Muscle of leg (tissue), 11 donors: ENCODE results near the gene PTPRN2. TPM values are rescaled to one million over a fixed set of nuclear protein-coding genes. Genes with fewer than 3 reads are reported as not detected.

ENCODE experiments used
- DNase-seq: peaks from one replicate; pipeline ENCODE4 v3.0.0; 2013
- H3K27ac ChIP-seq: one replicate; pipeline ENCODE4 v1.5.1; 2013; ENCODE audit warnings: mild to moderate bottlenecking, low read length, control low read depth
- H3K27me3 ChIP-seq: one replicate; pipeline ENCODE4 v1.6.1; 2013; ENCODE audit warnings: low read length; ENCODE audit not compliant: control insufficient read depth, insufficient read depth
- H3K36me3 ChIP-seq: one replicate; pipeline ENCODE4 v1.6.1; 2013; ENCODE audit warnings: low read length; ENCODE audit not compliant: control insufficient read depth, insufficient read depth
- H3K4me1 ChIP-seq: one replicate; pipeline ENCODE4 v1.6.1; 2013; ENCODE audit warnings: low read length; ENCODE audit not compliant: control insufficient read depth, insufficient read depth
- H3K4me3 ChIP-seq: one replicate; pipeline ENCODE4 v1.5.1; 2013; ENCODE audit warnings: low read length, control low read depth
- H3K9me3 ChIP-seq: replicated peaks from 2 replicates; pipeline ENCODE4 v1.6.1; 2013; ENCODE audit warnings: low read depth, low read length; ENCODE audit not compliant: control insufficient read depth
- WGBS: methylation state at CpG from one replicate; pipeline ENCODE4 v1.1.5; 2013; ENCODE audit warnings: missing lambda C conversion rate; ENCODE audit not compliant: insufficient coverage; 5-methylcytosine and 5-hydroxymethylcytosine counted together
- polyA plus RNA-seq, 8 donors: library from polyadenylated mRNA; unstranded; fragments of 120-200 nt; gene quantifications; one replicate each; pipeline versions ENCODE4 v1.2.1 to v1.2.3, GENCODE V29; 2013; ENCODE audit warnings: inconsistent platforms in 1 of 8, low replicate concordance in 1 of 8; ENCODE audit not compliant: insufficient read length in 8 of 8, insufficient read depth in 1 of 8
- total RNA-seq: library from RNA; stranded (reverse); fragments of 120-200 nt; gene quantifications from one replicate; pipeline ENCODE4 v1.2.4, GENCODE V29; 2013

The PTPRN2 gene
- total and polyA plus RNA-seq, 9 donors = 1.4 to 2.9 (median 2.3) TPM

- peaks cover 8% of the 10 kb centered on the region for H3K27me3 ChIP-seq
- WGBS = 65% methylated on average over 9 of the region's 11 CpGs
Observed at GRCh38 chr7:157625973-157626742, 961.5 kb downstream of the PTPRN2 start.

GRCh38 chr7:157623556-157623955, 964.1 kb downstream of the PTPRN2 start:
- DNase-seq = no peak
- 87% methylated on average over 4 of the region's 7 CpGs for WGBS
- Histone ChIP-seq H3K36me3 (no peaks in the 10 kb centered on the region), H3K4me3 (no peak overlapping the region), H3K27me3 (peaks cover 9% of the 10 kb centered on the region), H3K9me3 (no peaks in the 10 kb centered on the region), H3K4me1 (no peaks in the 10 kb centered on the region), H3K27ac (no peak overlapping the region)

More at GRCh38 chr7:157625973-157626742, 961.5 kb downstream of the PTPRN2 start:
- no peak overlapping the region for H3K4me3 ChIP-seq
- H3K27ac ChIP-seq = no peak overlapping the region
- no peaks in the 10 kb centered on the region for H3K36me3 ChIP-seq
- no peaks in the 10 kb centered on the region for H3K9me3 ChIP-seq
- DNase-seq = no peak
- H3K4me1 ChIP-seq = no peaks in the 10 kb centered on the region

DNA sequence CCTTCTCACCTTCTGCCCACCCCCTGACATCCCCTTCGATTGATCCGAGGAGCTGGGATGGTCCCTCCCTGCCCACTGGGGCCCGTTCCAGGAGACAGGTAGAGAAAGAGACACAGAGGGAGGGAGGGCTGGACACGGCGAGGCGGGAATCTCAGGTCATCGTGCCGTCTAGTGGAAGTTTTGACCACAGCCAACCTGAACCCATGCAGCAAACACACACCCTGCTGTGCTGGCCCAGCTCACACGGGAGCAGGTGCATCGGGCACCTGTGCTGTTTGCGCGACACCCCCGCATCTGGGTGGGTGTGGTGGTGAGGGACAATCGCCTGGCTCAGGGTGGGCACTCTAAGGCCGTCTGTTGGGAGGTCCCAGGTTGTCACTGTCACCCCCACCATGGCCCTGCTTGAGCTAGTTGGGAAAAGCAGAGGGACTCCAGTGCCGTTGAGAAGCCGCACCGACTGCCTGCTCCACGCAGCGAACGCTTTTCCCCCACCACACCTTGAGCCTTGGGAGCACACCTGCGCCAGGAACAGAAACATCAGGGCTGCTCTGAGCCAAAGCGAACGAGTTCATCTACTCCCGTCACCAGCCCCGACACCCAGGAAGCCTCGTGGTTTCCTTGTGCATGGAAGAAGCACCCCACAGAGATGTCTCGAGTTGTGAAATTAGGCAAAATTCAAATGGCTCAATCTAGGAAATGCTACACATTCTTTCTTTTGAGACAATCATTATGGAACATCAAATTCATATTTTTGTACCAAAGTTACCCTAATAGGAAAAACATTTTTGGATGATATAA, 965.0 kb downstream of the PTPRN2 start:
- H3K36me3 ChIP-seq = no peaks in the 10 kb centered on the region
- peaks cover 9% of the 10 kb centered on the region for H3K27me3 ChIP-seq
- H3K4me1 ChIP-seq = no peaks in the 10 kb centered on the region
- no peaks in the 10 kb centered on the region for H3K9me3 ChIP-seq
- H3K27ac ChIP-seq = no peak overlapping the region
- H3K4me3 ChIP-seq = no peak overlapping the region
- DNase-seq = no peak
- 91% methylated on average over 19 of the region's 28 CpGs for WGBS

DNA sequence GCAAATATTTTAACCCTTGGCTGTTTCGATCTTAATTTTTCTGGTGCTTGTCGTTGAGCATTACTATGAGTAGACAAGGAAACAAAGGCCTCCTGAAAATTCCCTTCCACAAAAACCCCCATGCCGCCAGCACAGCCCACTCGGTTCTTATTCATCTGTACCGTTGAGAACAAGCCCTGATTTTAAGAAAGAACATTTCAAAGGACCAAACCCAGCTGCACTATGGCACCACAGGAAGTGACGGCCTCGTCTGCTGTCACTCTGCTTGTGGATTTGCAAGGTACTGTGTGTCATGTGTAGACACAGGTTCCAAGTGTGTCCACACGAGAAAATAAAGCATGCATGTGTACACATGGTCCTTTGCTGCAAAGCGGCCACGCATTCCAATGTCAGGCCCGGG, 965.6 kb downstream of the PTPRN2 start:
- DNase-seq = no peak
- 75% methylated on average over 3 of the region's 11 CpGs for WGBS
- H3K4me1 ChIP-seq = no peaks in the 10 kb centered on the region

GRCh38 chr7:157621131-157621681, 966.4 kb downstream of the PTPRN2 start:
- 80% methylated on average over 27 of the region's 33 CpGs for WGBS
- Histone ChIP-seq H3K27ac (no peak overlapping the region), H3K27me3 (peaks cover 6% of the 10 kb centered on the region), H3K9me3 (no peaks in the 10 kb centered on the region), H3K4me3 (no peak overlapping the region), H3K36me3 (no peaks in the 10 kb centered on the region), H3K4me1 (no peaks in the 10 kb centered on the region)
- DNase-seq = no peak

More for the DNA sequence above, 965.6 kb downstream of the PTPRN2 start:
- Histone ChIP-seq H3K27me3 (peaks cover 7% of the 10 kb centered on the region), H3K4me3 (no peak overlapping the region), H3K36me3 (no peaks in the 10 kb centered on the region), H3K9me3 (no peaks in the 10 kb centered on the region), H3K27ac (no peak overlapping the region)

DNA sequence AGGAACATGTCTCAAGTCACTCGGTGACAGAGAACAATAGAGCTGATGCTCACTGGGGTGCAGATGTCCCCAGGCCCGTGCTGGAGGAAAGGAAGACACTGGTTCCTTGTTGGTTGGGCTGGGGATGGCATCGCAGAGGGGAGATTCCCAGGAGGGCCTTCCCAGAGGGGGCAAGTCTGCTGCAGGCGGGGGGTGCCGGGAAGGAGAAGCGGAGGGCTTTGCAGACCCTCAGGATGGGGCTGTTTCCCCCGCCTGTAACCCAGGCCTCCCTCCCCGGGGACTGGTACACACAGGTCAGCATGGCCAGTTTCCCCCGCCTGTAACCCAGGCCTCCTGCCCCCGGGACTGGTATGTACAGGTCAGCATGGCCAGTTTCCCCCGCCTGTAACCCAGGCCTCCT, 967.0 kb downstream of the PTPRN2 start:
- no peak for DNase-seq
- Histone ChIP-seq H3K9me3 (no peaks in the 10 kb centered on the region), H3K27me3 (peaks cover 8% of the 10 kb centered on the region), H3K4me1 (no peaks in the 10 kb centered on the region), H3K4me3 (no peak overlapping the region), H3K27ac (no peak overlapping the region), H3K36me3 (no peaks in the 10 kb centered on the region)
- 77% methylated on average over 11 of the region's 11 CpGs for WGBS

DNA sequence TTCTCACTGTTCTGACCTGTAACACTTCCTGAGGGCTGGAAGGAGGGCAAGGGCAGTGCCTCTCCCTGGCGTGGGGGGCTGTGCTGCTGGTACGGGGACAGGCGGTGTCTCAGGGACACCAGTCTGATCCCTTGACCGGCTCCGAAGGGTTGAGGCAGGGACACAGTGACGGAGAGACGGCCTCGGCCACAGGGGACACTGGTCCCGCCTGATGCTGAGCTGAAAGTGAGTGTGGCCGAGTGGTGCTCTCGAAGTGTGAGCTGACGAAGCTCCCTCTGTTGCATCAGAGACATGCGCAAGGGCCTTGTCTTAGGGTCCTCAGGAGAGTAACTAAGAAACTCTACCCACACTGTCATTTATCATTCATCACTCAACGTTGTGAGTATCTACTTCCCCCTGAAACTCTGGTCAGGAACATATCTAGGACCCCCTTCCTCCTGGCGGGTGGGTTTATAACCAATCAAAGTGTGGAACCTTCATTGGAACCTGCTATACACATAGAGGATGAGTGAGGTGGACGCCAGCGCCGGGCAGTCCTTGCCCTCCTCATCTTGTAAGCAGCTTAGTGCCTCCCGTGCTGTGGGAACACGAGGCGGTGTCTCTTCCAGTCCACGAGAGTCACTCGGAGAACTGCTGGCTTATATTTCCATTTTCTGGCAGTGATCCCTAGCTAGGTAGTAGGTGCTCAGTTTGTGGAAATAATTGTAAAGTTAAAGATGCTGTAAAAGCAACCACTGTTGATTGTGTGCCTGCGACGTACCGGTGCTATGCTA, 967.7 kb downstream of the PTPRN2 start:
- DNase-seq = no peak
- peaks cover 14% of the 10 kb centered on the region for H3K27me3 ChIP-seq
- H3K4me3 ChIP-seq = no peak overlapping the region
- no peaks in the 10 kb centered on the region for H3K9me3 ChIP-seq
- 77% methylated on average over 16 of the region's 26 CpGs for WGBS
- no peaks in the 10 kb centered on the region for H3K36me3 ChIP-seq
- no peak overlapping the region for H3K27ac ChIP-seq
- H3K4me1 ChIP-seq = peaks cover 5% of the 10 kb centered on the region

DNA sequence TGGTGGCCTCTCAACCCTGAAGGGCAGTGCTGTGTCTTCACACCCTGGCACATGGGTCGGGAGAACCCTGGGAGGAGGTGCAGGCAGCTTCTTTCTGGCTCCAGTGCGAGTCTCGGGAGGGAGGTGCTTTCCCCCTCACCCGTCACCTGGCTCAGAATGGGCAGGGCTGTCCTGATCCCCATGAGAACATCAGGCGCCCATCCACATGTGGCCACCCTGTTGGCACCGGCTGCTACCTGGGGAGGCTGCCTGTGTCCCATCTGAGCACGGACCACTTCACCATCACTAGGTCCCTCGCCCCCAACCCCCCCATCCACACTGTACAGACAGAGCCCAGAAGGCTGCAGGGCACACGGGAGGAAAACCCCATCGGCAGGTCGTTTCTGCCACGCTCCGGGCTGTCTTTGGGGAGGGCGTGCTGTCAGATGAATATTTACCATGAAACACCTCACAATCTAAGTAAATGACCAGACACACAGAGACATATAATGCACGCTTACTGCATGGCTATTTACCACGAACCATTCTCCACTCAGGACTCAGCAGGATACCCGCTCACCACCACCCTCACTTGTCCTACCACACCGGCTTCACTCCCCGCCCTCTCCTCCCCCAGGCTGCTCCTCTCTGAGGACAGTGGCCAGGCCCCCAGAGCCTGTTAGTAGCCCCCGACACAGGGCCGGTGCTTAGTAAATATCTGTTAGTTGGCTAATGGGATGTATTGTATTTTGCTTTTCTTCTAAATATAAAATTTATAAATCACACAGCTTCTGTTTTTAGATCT, 968.6 kb downstream of the PTPRN2 start:
- H3K9me3 ChIP-seq = no peaks in the 10 kb centered on the region
- peaks cover 5% of the 10 kb centered on the region for H3K4me1 ChIP-seq
- no peak for DNase-seq
- 76% methylated on average over 8 of the region's 21 CpGs for WGBS
- H3K36me3 ChIP-seq = no peaks in the 10 kb centered on the region
- H3K4me3 ChIP-seq = no peak overlapping the region
- H3K27me3 ChIP-seq = peaks cover 23% of the 10 kb centered on the region
- H3K27ac ChIP-seq = no peak overlapping the region

DNA sequence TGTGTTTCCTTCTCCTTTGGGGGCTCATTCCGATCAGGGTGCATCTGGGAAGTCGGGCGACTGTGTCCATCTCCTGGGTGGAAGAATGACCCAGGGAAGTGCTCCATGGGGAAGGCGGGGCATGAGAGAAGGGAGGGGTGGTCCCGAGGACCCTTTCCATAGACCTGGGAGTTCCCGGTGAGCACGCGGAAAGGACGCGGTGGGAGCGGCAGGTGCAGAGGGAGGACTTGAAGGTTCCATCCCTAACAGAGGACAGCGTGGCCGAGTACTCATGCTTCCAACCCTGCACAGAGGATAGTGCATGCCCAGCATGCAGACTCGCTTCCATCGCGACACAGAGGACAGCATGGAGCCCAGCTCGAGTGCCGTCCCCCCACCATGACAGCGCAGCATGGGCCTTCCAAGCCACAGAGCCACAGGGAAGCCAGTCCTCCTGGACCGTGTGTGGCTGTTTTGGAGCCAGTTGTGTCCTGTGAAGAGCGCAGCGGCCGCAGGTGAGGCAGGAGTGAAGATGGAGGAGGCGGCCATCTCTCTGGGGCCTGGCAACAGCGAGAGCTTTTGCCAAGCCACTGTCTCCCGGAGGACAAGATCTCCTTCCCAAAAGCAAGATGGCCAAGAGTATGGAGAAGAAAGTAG, 969.4 kb downstream of the PTPRN2 start:
- H3K9me3 ChIP-seq = no peaks in the 10 kb centered on the region
- 86% methylated on average over 20 of the region's 26 CpGs for WGBS

More for the DNA sequence above, 969.4 kb downstream of the PTPRN2 start:
- Histone ChIP-seq H3K27ac (no peak overlapping the region), H3K36me3 (no peaks in the 10 kb centered on the region), H3K27me3 (peaks cover 31% of the 10 kb centered on the region), H3K4me1 (peaks cover 10% of the 10 kb centered on the region), H3K4me3 (no peak overlapping the region)
- DNase-seq = no peak
